Mesenchymal stem cell (in vitro differentiated cells and primary cell): ENCODE results near the gene APOD.

Experiments used
- DNase-seq: peaks from one replicate; pipeline ENCODE4 v3.0.0-alpha.2; 2013
- H2AFZ ChIP-seq: one replicate; pipeline ENCODE4 v1.6.1; 2013; ENCODE audit warnings: low read depth, mild to moderate bottlenecking, control low read depth, inconsistent platforms, low read length, moderate library complexity
- H2AK5ac ChIP-seq: 2 replicates; pipeline ENCODE4 v1.6.1; 2013; ENCODE audit warnings: low read length, moderate library complexity, mild to moderate bottlenecking, inconsistent platforms; ENCODE audit not compliant: severe bottlenecking
- H2BK120ac ChIP-seq: one replicate; pipeline ENCODE4 v1.6.1; 2013; ENCODE audit warnings: low read depth, mild to moderate bottlenecking, inconsistent platforms, low read length, moderate library complexity
- H2BK12ac ChIP-seq, 2 experiments: one replicate each; pipeline ENCODE4 v1.6.1; 2013; ENCODE audit warnings: inconsistent platforms in 2 of 2, low read length in 2 of 2, mild to moderate bottlenecking in 2 of 2, moderate library complexity in 2 of 2, control low read depth in 1 of 2
- H2BK15ac ChIP-seq: one replicate; pipeline ENCODE4 v1.6.1; 2013; ENCODE audit warnings: mild to moderate bottlenecking, low read depth, inconsistent platforms; ENCODE audit not compliant: poor library complexity, severe bottlenecking
- H2BK5ac ChIP-seq: 2 replicates; pipeline ENCODE4 v1.6.1; 2013; ENCODE audit warnings: low read depth, mild to moderate bottlenecking, low read length, control low read depth, inconsistent platforms; ENCODE audit not compliant: poor library complexity, severe bottlenecking
- H3K14ac ChIP-seq, 2 experiments: one replicate each; pipeline ENCODE4 v1.6.1; 2013; ENCODE audit warnings: inconsistent platforms in 2 of 2, low read length in 2 of 2, control low read depth in 1 of 2, mild to moderate bottlenecking in 1 of 2, moderate library complexity in 1 of 2
- H3K18ac ChIP-seq, 2 experiments: one replicate each; pipeline ENCODE4 v1.6.1; 2013; ENCODE audit warnings: inconsistent platforms in 2 of 2, low read length in 2 of 2, control low read depth in 1 of 2, low read depth in 1 of 2, mild to moderate bottlenecking in 1 of 2
- H3K23ac ChIP-seq, 2 experiments: one replicate each; pipeline ENCODE4 v1.6.1; 2013; ENCODE audit warnings: inconsistent platforms in 2 of 2, low read length in 2 of 2, mild to moderate bottlenecking in 2 of 2, moderate library complexity in 2 of 2, control low read depth in 1 of 2
- H3K27ac ChIP-seq: 2 replicates; pipeline ENCODE4 v1.5.1; 2013; ENCODE audit warnings: mild to moderate bottlenecking, moderate library complexity, low read length, control low read depth, inconsistent platforms; ENCODE audit not compliant: poor library complexity, severe bottlenecking
- H3K27me3 ChIP-seq, 2 experiments: 2 replicates each; pipeline versions ENCODE4 v1.6.1 to v1.7.0; 2013; ENCODE audit warnings: low read length in 2 of 2, mild to moderate bottlenecking in 2 of 2, moderate library complexity in 2 of 2, control low read depth in 1 of 2, inconsistent platforms in 1 of 2; ENCODE audit not compliant: control insufficient read depth in 1 of 2, insufficient read depth in 1 of 2
- H3K36me3 ChIP-seq, 2 experiments: 2 replicates each; pipeline versions ENCODE4 v1.6.1 to v1.7.0; 2013; ENCODE audit warnings: low read length in 2 of 2, control low read depth in 1 of 2, inconsistent platforms in 1 of 2, low read depth in 1 of 2, mild to moderate bottlenecking in 1 of 2; ENCODE audit not compliant: insufficient read depth in 2 of 2, control insufficient read depth in 1 of 2
- H3K4ac ChIP-seq, 2 experiments: one replicate each; pipeline ENCODE4 v1.6.1; 2013; ENCODE audit warnings: inconsistent platforms in 2 of 2, low read length in 2 of 2, mild to moderate bottlenecking in 2 of 2, moderate library complexity in 2 of 2, control low read depth in 1 of 2, low read depth in 1 of 2
- H3K4me1 ChIP-seq: 2 replicates; pipeline ENCODE4 v1.6.1; 2013; ENCODE audit warnings: low read depth, low read length, control low read depth; ENCODE audit not compliant: control insufficient read depth, insufficient read depth
- H3K4me2 ChIP-seq: 2 replicates; pipeline ENCODE4 v1.6.1; 2013; ENCODE audit warnings: low read length, mild to moderate bottlenecking, inconsistent platforms; ENCODE audit not compliant: poor library complexity, severe bottlenecking
- H3K4me3 ChIP-seq, 2 experiments: 2 replicates each; pipeline versions ENCODE4 v1.5.1 to v1.7.0; 2013; ENCODE audit warnings: low read length in 2 of 2, mild to moderate bottlenecking in 2 of 2, control low read depth in 1 of 2, low read depth in 1 of 2; ENCODE audit not compliant: insufficient read depth in 1 of 2
- H3K79me1 ChIP-seq: replicated peaks from 2 replicates; pipeline ENCODE4 v1.6.1; 2013; ENCODE audit warnings: mild to moderate bottlenecking, control low read depth, low read length, inconsistent platforms; ENCODE audit not compliant: poor library complexity, severe bottlenecking
- H3K9ac ChIP-seq: 2 replicates; pipeline ENCODE4 v1.7.0; 2013; ENCODE audit warnings: mild to moderate bottlenecking, low read length, moderate library complexity
- H3K9me3 ChIP-seq: 2 replicates; pipeline ENCODE4 v1.7.0; 2013; ENCODE audit warnings: mild to moderate bottlenecking, low read length; ENCODE audit not compliant: control insufficient read depth
- H4K8ac ChIP-seq: one replicate; pipeline ENCODE4 v1.6.1; 2013; ENCODE audit warnings: inconsistent platforms, mild to moderate bottlenecking, low read length, moderate library complexity
- H4K91ac ChIP-seq: one replicate; pipeline ENCODE4 v1.6.1; 2013; ENCODE audit warnings: mild to moderate bottlenecking, low read length, inconsistent platforms
- WGBS: methylation state at CpG from one replicate; pipeline ENCODE4 v1.1.7; 2013; ENCODE audit warnings: mixed read lengths; 5-methylcytosine and 5-hydroxymethylcytosine counted together

Gene APOD

DNA sequence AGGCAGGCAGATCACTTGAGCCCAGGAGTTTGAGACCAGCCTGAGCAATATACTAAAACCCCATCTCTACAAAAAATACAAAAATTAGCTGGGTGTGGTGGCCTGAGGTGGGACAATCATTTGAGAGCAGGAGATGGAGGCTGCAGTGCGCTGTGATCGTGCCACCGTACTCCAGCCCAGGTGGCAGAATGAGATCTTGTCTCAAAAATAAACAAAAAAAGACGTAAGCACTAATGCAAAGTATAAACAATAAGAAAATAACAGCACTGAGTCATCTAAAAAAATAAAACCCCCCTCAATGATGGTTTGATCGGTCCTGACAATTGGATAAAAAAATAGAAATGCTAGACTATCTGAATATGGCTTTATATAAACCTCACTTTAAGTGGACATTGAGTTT lies 44.3 kb downstream of the APOD start:
- Histone ChIP-seq H4K8ac (no peak overlapping the region), H3K36me3 (peaks cover 0 to 5% of the 10 kb centered on the region in 2 experiments), H2BK5ac (no peak overlapping the region), H3K79me1 (peaks cover 27% of the 10 kb centered on the region), H2BK15ac (no peak overlapping the region), H3K4ac (no peak overlapping the region), H3K27me3 (no peaks in the 10 kb centered on the region), H4K91ac (no peak overlapping the region), H2BK120ac (no peak overlapping the region), H2AFZ (no peak overlapping the region), H3K14ac (no peak overlapping the region), H3K23ac (no peak overlapping the region), H2BK12ac (no peak overlapping the region), H3K9ac (no peak overlapping the region), H3K4me3 (no peak overlapping the region), H3K18ac (no peak overlapping the region), H3K4me1 (peaks cover 12% of the 10 kb centered on the region), H3K9me3 (no peaks in the 10 kb centered on the region), H3K27ac (no peak overlapping the region), H3K4me2 (no peak overlapping the region), H2AK5ac (no peak overlapping the region)
- DNase-seq: no peak
- WGBS: 100% methylated on average over 2 of the region's 5 CpGs

DNA sequence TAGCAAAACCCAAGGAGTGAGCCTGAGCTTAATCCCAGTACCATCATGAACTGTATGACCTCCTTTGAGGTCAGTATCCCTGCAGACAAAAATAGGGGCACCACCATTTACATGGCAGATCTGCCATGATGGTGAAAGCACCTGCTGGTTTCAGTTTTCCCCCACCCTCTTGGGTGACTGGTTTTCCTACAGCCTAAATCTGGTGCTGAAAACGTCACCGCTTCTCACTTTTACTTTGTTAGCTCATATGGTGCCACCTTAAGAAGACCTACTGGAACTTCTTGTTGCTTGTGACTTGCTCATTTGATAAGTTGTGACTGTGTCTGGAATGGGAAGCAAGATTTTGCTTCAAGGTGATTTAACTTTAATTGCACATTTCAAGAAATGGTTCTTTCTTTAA lies 45.7 kb downstream of the APOD start:
- Histone ChIP-seq H4K8ac (no peak overlapping the region), H2BK15ac (no peak overlapping the region), H3K14ac (no peak overlapping the region), H3K23ac (no peak overlapping the region), H3K4me2 (no peak overlapping the region), H3K27me3 (no peaks in the 10 kb centered on the region), H3K9me3 (no peaks in the 10 kb centered on the region), H3K4me3 (no peak overlapping the region), H3K36me3 (peaks cover 0 to 5% of the 10 kb centered on the region in 2 experiments), H3K27ac (no peak overlapping the region), H2AFZ (no peak overlapping the region), H2BK5ac (no peak overlapping the region), H2BK120ac (no peak overlapping the region), H3K4me1 (peaks cover 7% of the 10 kb centered on the region), H2BK12ac (no peak overlapping the region), H3K4ac (no peak overlapping the region), H3K9ac (no peak overlapping the region), H3K79me1 (peaks cover 37% of the 10 kb centered on the region), H2AK5ac (no peak overlapping the region), H4K91ac (no peak overlapping the region), H3K18ac (no peak overlapping the region)
- DNase-seq: no peak
- WGBS: 92% methylated on average over 2 of the region's 2 CpGs

GRCh38 chr3:195535293-195535692 lies 48.4 kb downstream of the APOD start:
- Histone ChIP-seq H3K23ac (no peak overlapping the region), H2BK12ac (no peak overlapping the region), H2BK15ac (no peak overlapping the region), H4K91ac (no peak overlapping the region), H3K9ac (no peak overlapping the region), H3K4me2 (no peak overlapping the region), H3K9me3 (no peaks in the 10 kb centered on the region), H2AK5ac (no peak overlapping the region), H2BK5ac (no peak overlapping the region), H3K36me3 (peaks cover 0 to 5% of the 10 kb centered on the region in 2 experiments), H4K8ac (no peak overlapping the region), H2BK120ac (no peak overlapping the region), H3K27me3 (no peaks in the 10 kb centered on the region), H3K18ac (no peak overlapping the region), H3K4me1 (peaks cover 5% of the 10 kb centered on the region), H3K27ac (no peak overlapping the region), H3K4ac (no peak overlapping the region), H2AFZ (no peak overlapping the region), H3K4me3 (no peak overlapping the region), H3K79me1 (peaks cover 33% of the 10 kb centered on the region), H3K14ac (no peak overlapping the region)
- 96% methylated on average over 5 of the region's 5 CpGs for WGBS
- DNase-seq: no peak

DNA sequence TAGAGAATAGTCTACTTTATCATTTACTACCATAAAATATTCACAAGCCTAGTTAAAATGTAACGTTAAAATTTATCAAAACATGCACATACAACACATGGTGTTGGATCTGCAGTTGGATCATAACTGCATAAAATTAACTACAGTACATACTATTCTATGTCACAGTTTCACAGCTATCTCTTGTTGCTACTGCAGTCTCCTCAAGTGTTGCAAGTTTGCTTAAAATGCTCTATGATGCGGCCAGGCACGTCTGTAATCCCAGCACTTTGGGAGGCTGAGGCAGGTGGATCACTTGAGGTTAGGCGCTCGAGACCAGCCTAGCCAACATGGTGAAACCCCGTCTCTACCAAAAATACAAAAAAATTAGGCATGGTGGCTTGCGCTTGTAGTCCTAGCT lies 50.9 kb downstream of the APOD start:
- H3K9me3 ChIP-seq: no peaks in the 10 kb centered on the region
- no peak overlapping the region for H3K27ac ChIP-seq
- DNase-seq: no peak
- no peak overlapping the region for H2BK5ac ChIP-seq
- no peak overlapping the region for H2BK15ac ChIP-seq
- H3K79me1 ChIP-seq: peaks cover 25% of the 10 kb centered on the region
- no peak overlapping the region for H4K8ac ChIP-seq
- 87% methylated on average over 6 of the region's 7 CpGs for WGBS
- no peak overlapping the region for H3K4me3 ChIP-seq
- H3K4me1 ChIP-seq: no peaks in the 10 kb centered on the region
- H4K91ac ChIP-seq: no peak overlapping the region
- no peak overlapping the region for H3K9ac ChIP-seq
- no peak overlapping the region for H3K23ac ChIP-seq
- H2AFZ ChIP-seq: no peak overlapping the region
- H2BK12ac ChIP-seq: no peak overlapping the region
- H2AK5ac ChIP-seq: no peak overlapping the region
- no peak overlapping the region for H2BK120ac ChIP-seq
- no peak overlapping the region for H3K18ac ChIP-seq
- H3K36me3 ChIP-seq: peaks cover 0 to 8% of the 10 kb centered on the region in 2 experiments
- H3K14ac ChIP-seq: no peak overlapping the region
- no peak overlapping the region for H3K4me2 ChIP-seq
- no peak overlapping the region for H3K4ac ChIP-seq
- H3K27me3 ChIP-seq: no peaks in the 10 kb centered on the region
